HFFc6 (cell line): ENCODE data around the gene ITPR3. TPM values are rescaled to one million over a fixed set of nuclear protein-coding genes. Genes with fewer than 3 reads are reported as not detected.
A peak's percentile ranks its signal among the peaks of the same experiment; 100 is the strongest.

Source experiments
- DNase-seq: peaks from one replicate; pipeline ENCODE4 v3.0.0-alpha.2; 2018
- H3K27ac Mint-ChIP-seq: 2 replicates; pipeline ENCODE4 v1.8.0; 2020; ENCODE audit warnings: mild to moderate bottlenecking, mixed read lengths
- H3K27me3 Mint-ChIP-seq: 2 replicates; pipeline ENCODE4 v1.8.0; 2021; ENCODE audit warnings: mild to moderate bottlenecking, moderate library complexity, mixed read lengths; ENCODE audit not compliant: insufficient read depth
- H3K36me3 Mint-ChIP-seq: 2 replicates; pipeline ENCODE4 v1.8.0; 2021; ENCODE audit warnings: low read depth, mixed read lengths
- H3K4me1 Mint-ChIP-seq: 2 replicates; pipeline ENCODE4 v1.8.0; 2020; ENCODE audit warnings: low read depth, mixed read lengths
- H3K4me3 Mint-ChIP-seq: 2 replicates; pipeline ENCODE4 v1.8.0; 2020; ENCODE audit warnings: mild to moderate bottlenecking, moderate library complexity, mixed read lengths
- H3K9me3 Mint-ChIP-seq: 2 replicates; pipeline ENCODE4 v1.8.0; 2020; ENCODE audit warnings: mild to moderate bottlenecking, mixed read lengths
- CTCF ChIP-seq: fragments of 200-600 bp; sonication (generic); IDR thresholded peaks from 2 replicates; pipeline ENCODE4 v1.5.0; 2021; ENCODE audit warnings: antibody characterized with exemption, mild to moderate bottlenecking
- total RNA-seq, 6 experiments: library from RNA; stranded (reverse); fragmentation: NEBNext Ultra II Directional; extraction: Animal tissue kit (Norgen Biotek cat#: 25700); gene quantifications; 2 replicates in 1 of 6; 3 replicates in 5 of 6; pipeline ENCODE4 v1.2.3, GENCODE V29; 2021

The ITPR3 gene
- total RNA-seq, 6 experiments from 2014 or later: 20.2 to 30.3 (median 26.9) TPM

GRCh38 chr6:33633462-33634158 lies 12.5 kb downstream of the ITPR3 start:
- no peak for TF ChIP-seq CTCF
- peaks cover 37% of the 10 kb centered on the region for H3K4me1 Mint-ChIP-seq

GRCh38 chr6:33634161-33634727 lies 13.1 kb downstream of the ITPR3 start:
- no peaks in the 10 kb centered on the region for H3K9me3 Mint-ChIP-seq
- DNase-seq: no peak
- H3K4me3 Mint-ChIP-seq: peak overlapping the region; percentile 85
- TF ChIP-seq CTCF: no peak
- peaks cover 36% of the 10 kb centered on the region for H3K4me1 Mint-ChIP-seq
- H3K27ac Mint-ChIP-seq: peak overlapping the region; percentile 60
- H3K27me3 Mint-ChIP-seq: no peaks in the 10 kb centered on the region; the same call in 1 of the 2 replicates
- peaks cover 7% of the 10 kb centered on the region for H3K36me3 Mint-ChIP-seq

More at GRCh38 chr6:33633462-33634158, 12.5 kb downstream of the ITPR3 start:
- H3K27me3 Mint-ChIP-seq: no peaks in the 10 kb centered on the region; the same call in 1 of the 2 replicates
- peak overlapping the region; percentile 85 for H3K4me3 Mint-ChIP-seq
- no peaks in the 10 kb centered on the region for H3K9me3 Mint-ChIP-seq
- H3K36me3 Mint-ChIP-seq: peaks cover 7% of the 10 kb centered on the region
- H3K27ac Mint-ChIP-seq: peak overlapping the region; percentile 72
- DNase-seq: peak; percentile 50

GRCh38 chr6:33634946-33635345 lies 13.8 kb downstream of the ITPR3 start:
- Mint-ChIP-seq H3K4me3 (no peak overlapping the region), H3K4me1 (peaks cover 36% of the 10 kb centered on the region), H3K27me3 (no peaks in the 10 kb centered on the region; the same call in none of the 2 replicates), H3K9me3 (no peaks in the 10 kb centered on the region), H3K27ac (no peak overlapping the region), H3K36me3 (peaks cover 7% of the 10 kb centered on the region)
- TF ChIP-seq CTCF: no peak
- DNase-seq: no peak

- Mint-ChIP-seq H3K27ac (no peak overlapping the region), H3K9me3 (no peaks in the 10 kb centered on the region), H3K4me1 (peaks cover 36% of the 10 kb centered on the region), H3K36me3 (peaks cover 7% of the 10 kb centered on the region), H3K4me3 (no peak overlapping the region), H3K27me3 (no peaks in the 10 kb centered on the region; the same call in none of the 2 replicates)
- TF ChIP-seq CTCF: no peak
- DNase-seq: no peak
These were observed 15.5 kb downstream of the ITPR3 start for GRCh38 chr6:33636655-33637054.

GRCh38 chr6:33638556-33638955 lies 17.4 kb downstream of the ITPR3 start:
- no peaks in the 10 kb centered on the region for H3K9me3 Mint-ChIP-seq
- H3K4me3 Mint-ChIP-seq: no peak overlapping the region
- H3K27me3 Mint-ChIP-seq: no peaks in the 10 kb centered on the region; the same call in 1 of the 2 replicates
- peaks cover 23% of the 10 kb centered on the region for H3K4me1 Mint-ChIP-seq
- no peak for DNase-seq
- H3K27ac Mint-ChIP-seq: no peak overlapping the region
- TF ChIP-seq CTCF: no peak
- peaks cover 4% of the 10 kb centered on the region; the same call in 1 of the 2 replicates for H3K36me3 Mint-ChIP-seq
